Activated CD8-positive, alpha-beta memory T cell treated with anti-CD3 and anti-CD28 coated beads, Interleukin-2, amount 50 U/mL, for 24 hours (primary cell): ENCODE results near the gene LRIT2.
"Not testable (repeated sequence)": the region's sequence is repeated elsewhere in the genome, so short reads cannot be mapped to it uniquely, and the experiment has no call there.

Experiments used
- DNase-seq: peaks from one replicate; pipeline ENCODE4 v3.0.0-alpha.2; 2020; ENCODE audit errors: extremely low read depth

The LRIT2 gene

GRCh38 chr10:84184517-84184916, 40.8 kb downstream of the LRIT2 start:
- DNase-seq = no peak

GRCh38 chr10:84181631-84182030, 43.7 kb downstream of the LRIT2 start:
- no peak for DNase-seq

GRCh38 chr10:84180386-84180785, 45.0 kb downstream of the LRIT2 start:
- DNase-seq = not testable (repeated sequence)

DNA sequence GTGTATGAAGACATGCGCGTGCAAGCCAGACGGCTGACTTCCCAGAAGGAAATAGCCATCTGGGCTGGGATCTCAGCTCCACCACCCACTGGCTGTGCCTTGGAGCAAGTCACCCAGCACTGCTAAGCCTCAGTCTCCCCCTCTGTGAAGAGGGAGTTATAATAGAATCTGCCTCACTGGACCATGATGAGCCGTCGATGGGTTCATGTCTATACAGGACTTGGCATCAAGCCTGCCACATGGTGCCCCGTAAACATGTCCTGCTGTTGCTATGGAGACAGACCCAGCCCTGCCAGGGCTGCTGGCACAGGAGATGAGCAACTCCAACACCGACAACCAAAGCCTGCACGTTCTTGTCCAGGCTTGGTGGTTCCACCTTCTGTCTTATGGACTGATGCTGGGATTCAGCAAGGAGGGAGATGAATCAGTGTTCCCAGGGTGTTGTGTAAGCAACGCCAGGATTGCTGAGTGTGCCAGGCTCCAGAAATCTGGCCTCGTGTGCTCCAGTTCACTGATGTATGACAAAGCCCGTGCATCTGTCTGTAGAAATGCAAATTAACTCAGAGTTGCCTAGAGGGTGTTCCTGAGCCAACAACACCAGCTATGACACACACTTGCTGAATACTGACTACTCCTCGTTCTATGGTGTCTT, 46.2 kb downstream of the LRIT2 start:
- no peak for DNase-seq

DNA sequence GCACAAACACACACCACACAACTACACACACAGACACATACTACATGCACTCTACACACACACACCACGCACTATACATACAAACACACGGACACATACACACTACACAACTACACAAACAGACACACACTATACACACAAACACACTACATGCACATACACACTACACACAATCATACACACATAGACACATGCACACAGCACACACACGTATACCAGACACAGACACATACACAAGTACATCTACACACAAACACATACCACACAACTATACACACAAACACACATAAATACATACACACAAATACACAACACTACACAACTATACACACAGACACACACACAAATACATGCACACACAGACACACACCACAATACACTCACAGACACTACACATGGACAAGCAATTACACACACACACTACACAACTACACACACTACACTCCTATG, 47.2 kb downstream of the LRIT2 start:
- no peak for DNase-seq

- DNase-seq = no peak
Observed at GRCh38 chr10:84177541-84178141, 47.7 kb downstream of the LRIT2 start.

- DNase-seq = no peak
Observed at GRCh38 chr10:84176836-84177474, 48.4 kb downstream of the LRIT2 start.

DNA sequence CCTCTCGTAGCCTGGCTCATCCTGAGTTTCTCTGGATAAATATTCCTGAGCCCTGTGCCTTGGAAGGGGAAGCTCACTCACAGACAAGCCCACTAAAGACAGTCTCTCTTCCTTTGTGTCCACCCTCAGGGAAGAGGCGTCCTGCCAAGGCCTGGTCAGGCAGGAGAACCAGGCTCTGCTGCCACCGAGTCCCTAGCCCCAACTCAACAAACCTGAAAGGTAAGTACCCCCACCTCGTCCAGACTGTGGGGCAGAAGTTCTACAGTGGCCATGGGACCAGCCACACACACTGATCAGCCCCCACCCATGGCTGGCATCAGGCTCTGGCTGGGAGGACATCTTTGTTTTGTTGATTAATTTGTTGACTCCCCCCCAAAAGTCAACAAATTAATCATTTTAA, 49.0 kb downstream of the LRIT2 start:
- no peak for DNase-seq

- no peak for DNase-seq
Observed at GRCh38 chr10:84175436-84175835, 49.9 kb downstream of the LRIT2 start.

GRCh38 chr10:84173501-84173929, 51.8 kb downstream of the LRIT2 start, which contains the start of gene GPR15LG:
GPR15LG (plus strand) TSS chr10:84173801; CDS start chr10:84173852, 51 bp downstream.
- DNase-seq = no peak

GRCh38 chr10:84172467-84173356, 52.6 kb downstream of the LRIT2 start:
- no peak for DNase-seq

- not testable (repeated sequence) for DNase-seq
Observed at GRCh38 chr10:84171700-84172466, 53.5 kb downstream of the LRIT2 start.

DNA sequence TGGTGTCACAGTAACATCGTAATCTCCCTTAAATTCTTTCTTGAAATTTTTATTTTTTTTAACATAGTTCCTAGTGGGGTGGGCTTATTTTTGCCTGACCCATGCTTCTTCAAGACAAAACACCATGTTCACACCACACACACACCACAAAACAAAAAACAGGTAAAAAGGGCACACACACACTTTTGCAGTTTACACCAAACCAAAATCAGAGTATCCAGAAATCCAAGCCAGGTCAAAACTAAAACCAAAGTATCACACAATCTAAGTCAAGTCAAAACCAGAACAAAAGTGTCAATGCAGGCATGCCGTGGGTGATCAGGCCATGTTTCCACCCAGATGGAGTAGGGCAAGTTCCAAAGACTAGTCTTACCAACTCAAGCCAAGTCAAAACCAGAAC, 54.1 kb downstream of the LRIT2 start:
- DNase-seq = not testable (repeated sequence)
